Occipital lobe (tissue), 2 donors: ENCODE results near the gene SC5D. TPM values are rescaled to one million over a fixed set of nuclear protein-coding genes. Genes with fewer than 3 reads are reported as not detected.

ENCODE experiments used
- DNase-seq: peaks from one replicate; lab custom pipeline; 2025; lab: John Stamatoyannopoulos, UW
- total RNA-seq: library from RNA; depleted of rRNA; stranded (reverse); fragments of >200 nt; gene quantifications from one replicate; pipeline ENCODE4 v1.2.3, GENCODE V29; 2014

The SC5D gene
- total RNA-seq, 1 donor from 2014 or later = 159 TPM

GRCh38 chr11:121291896-121292494, 576 bp upstream of the SC5D start:
- DNase-seq = no peak

- DNase-seq = no peak
These were observed 670 bp downstream of the SC5D start for GRCh38 chr11:121293288-121293594.

DNA sequence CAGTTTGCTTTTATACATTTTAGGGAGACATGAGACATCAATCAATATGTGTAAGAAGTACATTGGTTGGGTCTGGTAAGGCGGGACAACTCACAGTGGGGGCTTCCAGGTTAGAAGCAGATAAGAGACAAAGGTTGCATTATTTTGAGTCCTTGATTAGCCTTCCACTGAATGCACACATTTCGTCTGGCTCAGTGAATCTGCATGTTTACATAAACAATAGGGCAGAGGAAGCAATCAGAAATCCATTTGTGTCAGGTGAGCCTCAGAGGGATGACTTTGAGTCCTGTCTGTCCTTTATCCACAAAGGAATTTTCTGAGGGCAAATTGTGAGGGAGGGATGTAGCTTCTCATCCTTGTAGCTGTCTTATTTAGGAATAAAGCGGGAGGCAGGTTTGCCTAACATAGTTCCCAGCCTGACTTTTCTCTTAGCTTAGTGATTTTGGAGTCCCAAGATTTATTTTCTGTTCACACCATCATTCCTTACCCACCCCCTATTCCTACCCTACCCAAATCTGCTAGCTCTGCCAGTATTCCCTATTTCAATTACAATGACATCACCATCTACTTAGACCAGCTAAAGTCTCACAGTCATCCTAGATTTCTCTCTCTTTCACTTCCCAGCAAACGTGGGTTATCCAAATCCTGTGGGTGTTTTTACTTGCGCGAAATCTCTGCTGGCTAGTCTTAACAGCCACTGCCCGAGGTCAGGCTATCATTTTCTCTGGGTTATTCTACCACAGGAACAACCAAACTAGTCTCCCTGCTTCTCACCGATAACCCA, 2.9 kb downstream of the SC5D start:
- no peak for DNase-seq

DNA sequence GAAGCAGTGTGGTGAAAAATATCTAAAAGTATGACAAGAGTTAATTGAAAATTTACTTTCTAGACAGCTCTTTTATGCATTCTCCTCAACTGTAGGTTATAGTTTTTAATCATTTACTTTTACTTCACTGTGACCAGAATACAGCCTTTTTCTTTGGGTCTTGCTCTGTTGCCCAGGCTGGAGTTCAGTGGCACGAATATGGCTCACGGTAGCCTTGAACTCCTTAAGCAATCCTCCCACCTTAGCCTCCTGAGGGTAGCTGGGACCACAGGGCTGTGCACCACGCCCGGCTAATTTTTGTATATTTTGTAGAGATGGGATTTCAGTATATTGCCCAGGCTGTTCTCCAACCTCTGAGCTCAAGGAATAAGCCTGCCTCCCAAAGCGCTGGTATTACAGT, 5.3 kb downstream of the SC5D start:
- no peak for DNase-seq

- DNase-seq = no peak
These were observed 6.2 kb downstream of the SC5D start for GRCh38 chr11:121298774-121299173.

- no peak for DNase-seq
These were observed 6.8 kb downstream of the SC5D start for GRCh38 chr11:121299417-121299816.

DNA sequence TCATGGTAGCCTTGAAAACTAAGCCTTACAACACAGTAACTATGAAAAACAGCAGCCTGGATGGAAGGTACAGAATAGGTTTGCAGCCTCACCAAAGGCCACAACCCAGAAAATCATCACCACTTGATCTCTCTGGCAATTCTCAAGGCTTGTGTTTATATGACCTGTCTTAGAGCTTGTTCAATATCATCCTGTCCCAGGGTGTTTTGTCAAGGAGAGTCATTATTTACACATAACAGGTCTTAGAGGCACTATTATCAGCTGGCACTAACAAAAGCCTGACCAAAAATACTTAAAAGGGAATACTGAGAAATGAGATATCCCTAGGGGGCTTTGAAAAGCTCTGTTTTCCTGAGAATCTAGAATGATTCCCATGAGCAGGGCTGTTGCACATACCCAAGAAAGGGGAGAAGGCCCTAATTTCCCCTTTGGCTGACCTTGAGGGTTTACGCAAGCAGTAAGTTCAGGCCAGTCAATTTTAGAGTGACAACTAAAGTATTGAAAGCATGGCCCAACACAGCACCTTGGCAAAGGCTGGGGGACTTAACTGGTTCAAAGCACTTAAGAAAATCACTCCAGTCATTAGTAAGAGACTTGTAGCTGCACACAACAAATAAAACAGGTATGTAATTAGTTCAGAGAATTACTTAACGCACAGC, 7.9 kb downstream of the SC5D start:
- no peak for DNase-seq

DNA sequence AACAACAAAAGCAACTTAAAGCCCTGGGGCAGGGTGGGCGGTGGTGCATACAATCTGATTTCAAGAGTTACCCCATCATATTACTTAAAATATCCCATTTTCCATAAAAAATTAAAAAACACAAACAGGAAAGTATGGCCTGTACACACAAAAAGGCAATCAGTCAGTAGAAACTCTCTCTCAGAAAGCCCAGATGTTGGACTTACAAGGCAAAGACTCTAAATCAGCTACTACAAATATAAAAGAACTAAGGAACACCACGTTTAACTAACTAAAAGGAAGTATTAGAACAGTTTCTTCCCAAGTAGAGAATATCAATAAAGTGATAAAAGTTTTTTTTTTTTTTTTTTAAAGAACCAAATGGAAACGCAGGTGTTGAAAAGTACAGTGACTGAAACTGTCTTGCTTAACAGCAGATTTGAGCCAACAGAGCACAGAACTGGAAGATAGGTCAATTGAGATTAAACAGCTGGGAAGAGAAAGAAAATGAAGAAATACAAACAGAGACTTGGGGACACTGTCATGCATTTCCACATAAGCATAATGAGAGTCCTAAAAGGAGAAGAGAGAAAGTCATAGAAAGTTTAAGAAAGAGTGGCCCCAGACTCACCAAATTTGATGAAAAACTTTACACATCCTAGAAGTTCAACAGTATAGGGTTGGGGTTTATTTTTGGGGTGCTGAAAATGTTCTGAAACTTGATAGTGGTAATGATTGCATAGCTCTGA, 8.6 kb downstream of the SC5D start:
- DNase-seq = no peak

DNA sequence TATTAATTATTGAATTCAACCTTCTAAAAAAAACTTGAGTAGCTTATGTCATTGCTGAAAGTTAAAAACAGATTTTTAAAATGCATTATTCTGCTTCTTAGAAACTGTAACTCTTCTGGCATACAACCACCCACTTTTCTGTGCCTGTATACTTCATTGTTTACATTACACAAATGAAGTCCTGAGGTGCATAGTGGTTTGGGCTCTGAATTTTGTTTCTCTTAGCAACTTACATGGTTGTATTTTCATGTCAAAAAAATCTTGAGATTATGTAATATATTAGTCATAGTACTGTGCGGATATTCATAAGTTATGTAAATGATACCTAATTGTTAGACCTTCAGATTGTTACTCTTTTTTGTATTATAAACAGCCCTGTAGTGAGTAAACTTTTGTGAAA, 12.2 kb downstream of the SC5D start:
- DNase-seq = no peak

GRCh38 chr11:121308816-121309215, 16.2 kb downstream of the SC5D start:
- no peak for DNase-seq

DNA sequence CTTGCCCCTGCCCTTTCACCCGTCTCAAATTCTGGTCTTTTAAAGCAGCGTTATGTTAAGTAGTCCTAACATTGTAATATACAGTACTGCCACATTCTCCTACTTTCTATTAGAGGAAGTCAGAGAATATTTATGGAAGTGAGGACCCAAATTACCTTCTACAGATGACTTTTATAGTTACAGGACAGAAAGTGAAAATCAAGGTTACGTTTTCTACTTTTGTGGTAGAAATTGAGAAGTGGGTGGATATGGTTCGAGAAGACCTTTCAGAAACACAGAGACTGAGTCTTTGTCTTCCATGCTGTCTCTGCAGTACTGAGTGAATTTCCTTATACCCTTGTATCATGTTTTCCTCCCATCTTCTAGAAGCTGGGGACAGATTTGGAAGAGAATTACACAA, 17.1 kb downstream of the SC5D start:
- no peak for DNase-seq

GRCh38 chr11:121310908-121311307, 18.3 kb downstream of the SC5D start:
- DNase-seq = no peak

GRCh38 chr11:121311373-121311772, 18.8 kb downstream of the SC5D start:
- DNase-seq = no peak

- no peak for DNase-seq
These were observed 19.9 kb downstream of the SC5D start for GRCh38 chr11:121312483-121312882.

- DNase-seq = no peak
These were observed 26.6 kb downstream of the SC5D start for GRCh38 chr11:121318848-121319834.

DNA sequence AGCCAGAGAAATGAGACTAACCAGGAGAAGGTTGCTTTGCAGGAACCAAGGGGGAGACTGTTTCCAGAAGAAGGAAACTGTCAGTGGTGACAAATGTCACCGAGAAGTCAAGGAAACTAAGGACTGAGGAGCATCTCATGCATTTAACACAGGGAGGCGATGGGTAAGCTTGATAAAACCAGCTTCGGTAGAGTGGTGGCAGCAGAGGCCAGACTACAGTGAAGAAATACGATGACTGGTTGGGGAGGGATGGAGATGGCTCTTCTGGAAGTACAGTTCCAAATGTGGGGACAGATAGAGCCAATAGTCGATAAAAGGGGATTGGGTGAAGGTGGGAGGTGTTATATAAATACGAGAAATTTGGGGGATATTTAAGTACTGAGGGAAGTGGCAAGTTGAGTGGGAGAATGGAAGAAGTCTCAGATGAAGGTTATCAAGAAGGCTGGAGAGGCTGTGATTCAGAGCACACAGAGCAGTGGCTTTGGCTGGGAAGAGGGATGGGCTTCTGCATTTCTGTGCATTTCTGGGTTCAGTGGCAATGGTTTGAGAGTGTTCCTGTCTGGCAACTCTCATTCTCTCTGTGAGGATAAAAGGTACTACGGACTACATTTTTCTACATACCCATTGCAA, 29.2 kb downstream of the SC5D start:
- DNase-seq = peak; percentile 38

DNA sequence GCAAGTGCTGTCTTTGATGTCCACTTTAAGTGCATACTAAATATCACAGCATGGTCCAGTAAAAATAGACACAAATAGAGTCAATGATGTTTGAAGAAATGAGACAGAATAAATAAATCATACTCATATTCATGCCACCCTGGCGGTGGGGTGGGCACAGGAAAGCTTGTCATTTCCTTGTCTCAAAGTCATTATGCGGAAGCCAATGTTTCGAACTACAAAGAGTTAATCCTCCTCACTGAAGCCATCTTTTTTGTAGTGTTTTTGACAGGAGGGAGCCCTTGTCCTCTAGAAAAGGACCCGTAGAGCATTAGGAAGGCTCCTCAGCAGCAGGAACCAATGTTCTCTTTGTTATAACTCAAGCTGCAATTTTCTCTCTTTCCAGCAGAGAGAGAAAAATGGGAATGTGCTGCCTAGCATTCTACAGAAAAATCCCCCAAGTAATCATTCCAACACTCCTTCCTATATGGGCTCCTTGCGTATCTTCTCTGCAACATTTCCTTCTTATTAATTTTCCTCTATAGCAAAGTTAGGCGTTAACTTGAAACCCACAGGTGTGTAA, 30.6 kb downstream of the SC5D start:
- no peak for DNase-seq

DNA sequence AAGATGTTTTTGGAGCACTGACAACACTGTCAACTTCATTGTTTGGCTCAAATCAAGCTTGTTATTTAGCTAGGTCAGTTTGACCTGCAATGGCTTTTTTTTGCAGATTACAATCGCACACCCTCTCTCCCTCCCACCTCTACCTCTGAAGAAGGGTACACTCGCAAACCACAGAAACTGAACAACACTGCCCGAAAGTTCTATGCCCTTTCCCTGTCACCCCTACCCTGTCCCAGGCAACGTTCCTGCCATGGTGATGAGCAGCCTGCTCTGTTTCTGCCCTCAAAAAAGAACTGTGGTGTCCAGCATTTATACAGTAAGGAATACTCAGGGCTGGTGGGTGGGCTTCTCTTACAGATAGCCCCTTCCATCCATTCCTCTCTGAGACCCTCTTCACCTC, 33.7 kb downstream of the SC5D start:
- DNase-seq = no peak

DNA sequence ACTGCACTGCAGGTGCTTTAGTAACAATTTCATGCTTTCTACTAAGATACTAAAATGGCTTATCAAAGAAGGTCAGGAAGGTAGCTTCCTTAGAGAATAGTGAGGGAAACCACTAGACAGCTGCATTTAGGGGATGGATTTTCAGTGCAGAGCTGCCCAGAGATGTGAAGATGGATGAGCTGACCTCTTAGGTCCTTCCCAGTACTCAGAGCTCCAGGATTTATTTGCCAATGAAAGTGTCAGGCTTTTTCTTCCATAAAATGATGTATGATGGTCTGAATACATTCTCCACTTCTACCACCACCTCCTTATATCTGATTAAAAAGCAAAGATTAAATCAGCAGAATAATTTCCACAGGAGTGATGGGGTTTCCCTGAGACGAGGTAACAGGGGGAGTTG, 35.0 kb downstream of the SC5D start:
- no peak for DNase-seq
